Hepatocyte (in vitro differentiated cells): ENCODE results near the gene USP1.

Experiments
- CTCF ChIP-seq: fragments of 200-600 bp; sonication (generic); IDR thresholded peaks from 2 replicates; pipeline ENCODE4 v1.5.1; 2016; ENCODE audit warnings: antibody characterized with exemption, mild to moderate bottlenecking; ENCODE audit not compliant: poor library complexity
- EZH2 ChIP-seq: fragments of 200-600 bp; sonication (generic); IDR thresholded peaks from 2 replicates; pipeline ENCODE4 v1.6.1; 2016; ENCODE audit warnings: antibody characterized with exemption, mild to moderate bottlenecking, borderline replicate concordance
- EZH2phosphoT487 ChIP-seq: fragments of 200-600 bp; sonication (generic); IDR thresholded peaks from one replicate; pipeline ENCODE4 v1.6.1; 2018; ENCODE audit warnings: antibody characterized with exemption, mild to moderate bottlenecking, low read depth, moderate library complexity; ENCODE audit not compliant: unreplicated experiment, severe bottlenecking

DNA sequence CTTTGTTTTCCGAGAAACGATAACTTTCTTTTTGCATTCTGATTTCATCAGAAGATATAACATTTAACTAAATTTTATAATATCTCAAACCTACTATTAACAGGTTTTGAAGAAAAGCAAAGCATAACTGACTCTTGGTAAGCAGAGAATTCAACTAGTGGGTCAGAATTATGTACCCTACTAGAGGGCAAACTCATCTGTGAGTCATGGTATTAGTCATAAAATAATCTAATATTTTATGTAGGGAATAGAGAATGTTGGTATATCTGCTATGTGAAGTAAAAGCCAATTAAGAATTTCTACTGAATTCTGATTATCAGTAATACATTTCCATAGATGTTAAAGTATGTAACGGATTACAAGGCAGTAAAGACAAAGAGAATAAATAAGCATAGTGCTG lies 56.8 kb downstream of the USP1 start:
- TF ChIP-seq CTCF (no peak), EZH2phosphoT487 (no peak), EZH2 (no peak)
